SK-N-MC (cell line): ENCODE data around the gene SEPHS2.
"Not testable (repeated sequence)": the region's sequence is repeated elsewhere in the genome, so short reads cannot be mapped to it uniquely, and the experiment has no call there.

ENCODE experiments used
- DNase-seq: peaks from one replicate; pipeline ENCODE4 v3.0.0-alpha.2; 2011; ENCODE audit warnings: low read depth, low spot score
- H3K27ac ChIP-seq: fragments of 200-600 bp; sonication (generic); 2 replicates; pipeline ENCODE4 v1.5.1; 2016; ENCODE audit warnings: mixed run types
- H3K36me3 ChIP-seq: fragments of 200-600 bp; sonication (generic); 2 replicates; pipeline ENCODE4 v1.6.1; 2017; ENCODE audit warnings: antibody characterized with exemption, low read length, mixed read lengths; ENCODE audit not compliant: insufficient read depth
- H3K4me3 ChIP-seq: fragments of 200-600 bp; sonication (generic); 2 replicates; pipeline ENCODE4 v1.5.1; 2016
- H3K9ac ChIP-seq: fragments of 200-600 bp; sonication (generic); 2 replicates; pipeline ENCODE4 v1.8.0; 2017; ENCODE audit warnings: mixed run types, mixed read lengths; ENCODE audit not compliant: insufficient read length
- H3K9me3 ChIP-seq: fragments of 200-600 bp; sonication (generic); 2 replicates; pipeline ENCODE4 v1.6.1; 2017; ENCODE audit warnings: low read depth, mild to moderate bottlenecking, antibody characterized with exemption, low read length, moderate library complexity, mixed read lengths
- EZH2 ChIP-seq: fragments of 200-600 bp; sonication (generic); IDR thresholded peaks from one replicate; pipeline ENCODE4 v1.6.1; 2017; ENCODE audit warnings: antibody characterized with exemption
- FOXP2 ChIP-seq: optimal IDR thresholded peaks from 2 replicates; pipeline ENCODE3; 2011; ENCODE audit warnings: mild to moderate bottlenecking, moderate library complexity; ENCODE audit not compliant: insufficient read depth; ENCODE audit errors: extremely low read length, control extremely low read depth
- POLR2AphosphoS5 ChIP-seq: IDR thresholded peaks from 2 replicates; pipeline ENCODE4 v1.6.1; 2012; ENCODE audit warnings: mild to moderate bottlenecking, low read depth, low read length, borderline replicate concordance

The SEPHS2 gene

DNA sequence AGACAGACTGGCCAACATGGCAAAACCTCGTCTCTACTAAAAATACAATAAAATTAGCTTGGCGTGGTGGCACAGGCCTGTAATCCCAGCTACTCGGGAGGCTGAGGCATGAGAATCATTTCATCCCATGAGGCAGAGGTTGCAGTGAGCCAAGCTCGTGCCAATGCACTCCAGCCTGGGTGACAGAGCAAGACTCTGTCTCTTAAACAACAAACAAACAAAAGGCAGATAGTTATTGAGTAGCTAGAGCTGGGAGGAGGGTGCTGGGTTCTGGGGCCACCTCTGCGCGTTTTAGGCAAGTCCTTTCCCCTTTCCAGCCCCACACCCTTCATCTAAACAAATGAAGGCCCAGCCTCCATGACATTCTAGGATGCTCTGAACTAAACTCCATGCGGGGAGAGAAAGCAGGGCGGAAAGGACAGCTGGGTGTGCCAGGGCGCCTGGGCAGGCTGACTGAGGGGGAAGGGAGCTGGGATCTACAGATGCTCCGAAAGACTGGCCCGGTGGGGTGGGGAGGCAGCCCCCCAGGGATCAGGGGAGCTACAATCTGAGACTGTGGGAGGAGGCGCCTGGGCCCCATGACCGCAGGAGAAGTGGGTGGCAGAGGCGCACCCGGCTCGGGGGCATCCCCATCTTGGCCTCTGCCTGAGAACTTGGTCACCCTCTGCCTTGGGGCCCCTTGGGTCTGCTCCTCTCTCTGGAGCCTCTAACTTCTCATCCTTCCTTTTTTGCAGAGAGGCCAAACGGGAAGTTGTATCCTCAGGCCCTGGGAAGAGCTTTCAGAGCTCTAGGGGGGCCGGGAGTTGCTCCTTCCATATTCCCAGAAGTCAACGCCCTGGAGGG lies 27.8 kb upstream of the SEPHS2 start:
- no peak for DNase-seq
- TF ChIP-seq POLR2AphosphoS5 (no peak), FOXP2 (no peak), EZH2 (no peak)
- Histone ChIP-seq H3K4me3 (no peak overlapping the region), H3K9ac (no peak overlapping the region), H3K9me3 (no peaks in the 10 kb centered on the region), H3K27ac (no peak overlapping the region), H3K36me3 (no peaks in the 10 kb centered on the region)

DNA sequence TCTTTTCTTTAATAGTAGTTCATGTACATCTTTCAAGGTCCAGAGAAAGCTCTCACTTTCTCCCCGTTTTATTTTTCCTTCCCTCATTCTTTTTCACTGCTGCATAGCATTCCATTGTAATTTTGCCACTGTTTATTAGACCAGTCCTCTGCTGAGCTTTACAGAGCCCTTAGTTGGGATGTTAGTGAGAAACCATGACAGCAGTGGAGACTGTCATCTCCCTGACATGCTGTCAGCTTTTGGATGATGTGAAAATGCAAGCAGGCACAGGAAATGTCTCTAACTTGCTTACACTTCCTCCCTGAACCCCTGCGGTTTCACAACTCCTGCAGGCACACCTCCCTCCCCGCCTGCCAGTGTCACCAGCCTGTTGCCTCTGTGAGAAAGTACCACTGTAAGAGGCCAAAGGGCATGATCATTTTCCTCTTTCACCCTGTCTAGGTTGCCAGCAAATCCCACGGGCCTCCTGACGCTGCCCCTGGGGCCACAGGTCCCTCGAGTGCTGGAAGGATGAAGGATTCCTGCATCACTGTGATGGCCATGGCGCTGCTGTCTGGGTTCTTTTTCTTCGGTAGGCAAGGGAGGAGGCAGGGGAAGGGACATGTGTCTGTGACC lies 26.8 kb upstream of the SEPHS2 start, which contains the start of gene ITGAL:
TSS of gene ITGAL (plus strand) at position 415 of the 615 bp plus-strand sequence. CDS start at position 511, 96 bp downstream.
- H3K36me3 ChIP-seq, result no peaks in the 10 kb centered on the region
- H3K27ac ChIP-seq, result no peak within 1 kb of the TSS
- DNase-seq, result no peak
- H3K9me3 ChIP-seq, result no peaks in the 10 kb centered on the region
- TF ChIP-seq EZH2, result no peak
- no peak for TF ChIP-seq POLR2AphosphoS5
- no peak for TF ChIP-seq FOXP2
- no peak within 1 kb of the TSS for H3K4me3 ChIP-seq
- H3K9ac ChIP-seq, result no peak within 1 kb of the TSS

DNA sequence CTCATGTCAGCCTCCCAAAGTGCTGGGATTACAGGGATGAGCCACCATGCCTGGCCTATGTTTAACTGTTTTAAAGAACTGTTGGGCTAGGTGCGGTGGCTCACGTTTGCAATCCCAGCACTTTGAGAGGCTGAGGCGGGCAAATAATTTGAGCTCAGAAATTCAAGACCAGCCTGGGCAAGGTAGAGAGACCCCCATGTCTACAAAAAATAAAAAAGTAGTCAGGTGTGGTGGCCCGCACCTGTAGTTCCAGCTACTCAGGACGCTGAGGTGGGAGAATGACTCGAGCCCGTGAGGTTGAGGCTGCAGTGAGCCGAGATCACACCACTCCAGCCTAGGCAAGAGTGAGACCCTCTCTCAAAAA lies 24.9 kb upstream of the SEPHS2 start:
- no peaks in the 10 kb centered on the region for H3K36me3 ChIP-seq
- TF ChIP-seq EZH2 (no peak), POLR2AphosphoS5 (no peak), FOXP2 (no peak)

DNA sequence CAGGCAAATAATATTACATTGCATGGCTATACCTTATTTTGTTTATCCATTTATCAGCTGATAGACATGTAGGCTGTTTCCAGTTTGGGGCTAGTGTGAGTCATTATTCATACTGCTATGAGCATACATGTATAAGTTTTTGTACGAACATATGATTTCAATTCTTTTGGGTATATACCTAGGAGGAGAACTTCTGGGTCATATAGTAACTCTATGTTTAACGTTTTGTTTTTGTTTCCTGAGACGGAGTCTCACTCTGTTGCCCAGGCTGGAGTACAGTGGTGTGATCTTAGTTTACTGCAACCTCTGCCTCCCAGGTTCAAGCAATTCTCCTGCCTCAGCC lies 24.5 kb upstream of the SEPHS2 start:
- Histone ChIP-seq H3K9me3 (no peaks in the 10 kb centered on the region), H3K9ac (no peak overlapping the region), H3K4me3 (no peak overlapping the region), H3K27ac (no peak overlapping the region), H3K36me3 (no peaks in the 10 kb centered on the region)
- TF ChIP-seq FOXP2 (no peak), POLR2AphosphoS5 (no peak), EZH2 (no peak)
- DNase-seq, result no peak

More for the DNA sequence above, 24.9 kb upstream of the SEPHS2 start:
- H3K4me3 ChIP-seq, result no peak overlapping the region
- H3K9me3 ChIP-seq, result no peaks in the 10 kb centered on the region
- no peak for DNase-seq
- no peak overlapping the region for H3K27ac ChIP-seq
- no peak overlapping the region for H3K9ac ChIP-seq

DNA sequence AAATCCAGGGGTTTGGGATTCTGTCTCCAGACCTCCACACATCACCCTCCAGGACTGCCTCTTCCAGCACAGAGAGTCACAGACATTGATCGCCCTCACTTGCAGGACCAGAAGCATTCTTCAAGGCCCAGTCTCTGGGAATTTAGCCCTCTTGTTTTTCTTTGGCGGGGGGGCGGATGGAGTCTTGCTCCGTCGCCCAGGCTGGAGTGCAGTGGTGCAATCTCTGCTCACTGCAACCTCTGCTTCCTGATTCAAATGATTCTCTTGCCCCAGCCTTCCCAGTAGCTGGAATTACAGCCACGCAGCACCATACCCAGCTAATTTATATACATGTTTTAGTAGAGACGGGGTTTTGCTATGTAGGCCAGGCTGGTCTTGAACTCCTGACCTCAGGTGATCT lies 18.4 kb upstream of the SEPHS2 start:
- no peak for DNase-seq
- no peaks in the 10 kb centered on the region for H3K9me3 ChIP-seq
- no peak overlapping the region for H3K4me3 ChIP-seq
- H3K9ac ChIP-seq, result no peak overlapping the region
- TF ChIP-seq FOXP2, result no peak
- no peak for TF ChIP-seq EZH2
- TF ChIP-seq POLR2AphosphoS5, result no peak
- no peak overlapping the region for H3K27ac ChIP-seq
- no peaks in the 10 kb centered on the region for H3K36me3 ChIP-seq

DNA sequence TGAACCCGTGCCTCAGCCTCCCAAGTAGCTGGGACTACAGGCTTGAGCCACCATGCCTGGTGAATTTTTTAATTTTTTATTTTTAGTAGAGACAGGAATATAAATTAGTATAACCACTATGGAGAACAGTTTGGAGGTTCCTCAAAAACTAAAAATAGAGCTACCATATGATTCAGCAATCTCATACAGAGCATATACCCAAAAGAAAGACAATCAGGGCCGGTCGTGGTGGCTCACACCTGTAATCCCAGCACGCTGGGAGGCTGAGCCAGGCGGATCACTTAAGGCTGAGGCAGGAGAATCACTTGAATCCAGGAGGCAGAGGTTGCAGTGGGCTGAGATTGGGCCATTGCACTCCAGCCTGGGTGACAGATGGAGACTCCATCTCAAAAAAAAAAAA lies 15.8 kb upstream of the SEPHS2 start:
- H3K9me3 ChIP-seq, H3K9ac ChIP-seq, DNase-seq, H3K36me3 ChIP-seq, H3K27ac ChIP-seq, H3K4me3 ChIP-seq: not testable (repeated sequence)

DNA sequence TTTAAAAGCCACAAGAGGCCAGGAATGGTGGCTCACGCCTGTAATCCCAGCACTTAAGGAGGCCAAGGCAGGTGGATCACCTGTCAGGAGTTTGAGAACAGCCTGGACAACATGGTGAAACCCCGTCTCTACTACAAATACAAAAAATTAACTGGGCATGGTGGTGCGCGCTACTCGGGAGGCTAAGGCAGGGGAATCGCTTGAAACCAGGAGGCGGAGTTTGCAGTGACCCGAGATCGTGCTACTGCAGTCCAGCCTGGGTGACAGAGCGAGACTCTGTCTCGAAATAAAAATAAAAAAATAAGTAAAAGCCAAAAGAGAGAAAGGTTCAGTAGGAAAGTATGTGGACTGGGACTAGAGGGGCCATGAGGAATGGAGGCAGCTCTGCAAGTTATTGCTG lies 13.8 kb upstream of the SEPHS2 start:
- no peak overlapping the region for H3K9ac ChIP-seq
- no peak overlapping the region for H3K4me3 ChIP-seq
- no peak overlapping the region for H3K27ac ChIP-seq
- no peaks in the 10 kb centered on the region for H3K36me3 ChIP-seq
- DNase-seq, result no peak
- no peaks in the 10 kb centered on the region for H3K9me3 ChIP-seq
- TF ChIP-seq EZH2 (no peak), FOXP2 (no peak), POLR2AphosphoS5 (no peak)

DNA sequence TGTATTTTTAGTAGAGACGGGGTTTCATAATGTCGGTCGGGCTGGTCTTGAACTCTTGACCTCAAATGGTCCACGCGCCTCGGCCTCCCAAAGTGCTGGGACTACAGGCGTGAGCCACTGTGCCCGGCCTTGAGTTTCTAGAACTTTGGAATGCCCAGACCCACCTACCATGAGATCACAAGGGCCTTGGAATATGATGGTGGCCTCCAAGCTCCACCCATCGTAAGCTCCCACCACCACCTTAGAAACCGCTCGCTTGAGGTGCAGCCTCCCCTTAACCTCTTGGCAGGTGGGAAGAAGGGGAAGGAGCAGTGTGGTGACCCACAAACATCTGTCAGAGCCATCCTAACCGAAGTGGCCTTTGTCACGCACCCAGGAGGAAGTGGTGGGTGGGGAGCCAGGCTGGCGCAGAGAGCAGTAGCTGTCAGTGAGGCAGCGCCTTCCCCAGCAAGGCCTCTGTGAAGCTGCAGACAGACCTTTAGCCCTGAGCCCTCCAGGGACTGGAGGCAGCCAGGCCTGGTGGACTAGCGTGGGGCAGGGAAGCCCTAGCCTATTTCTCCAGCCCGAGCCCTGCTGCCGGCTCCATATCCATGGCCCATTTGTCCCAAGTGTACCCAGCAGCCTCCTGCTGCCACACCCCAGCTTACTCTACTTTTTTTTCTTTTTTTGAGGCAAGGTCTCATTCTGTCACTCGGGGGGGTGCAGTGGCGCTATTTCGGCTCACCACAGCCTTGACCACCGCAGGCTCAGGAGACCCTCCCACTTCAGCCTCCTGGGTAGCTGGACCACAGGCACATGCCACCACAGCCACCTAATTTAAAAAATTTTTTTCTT lies 13.1 kb upstream of the SEPHS2 start:
- DNase-seq, result no peak
- H3K9ac ChIP-seq, result no peak overlapping the region
- H3K9me3 ChIP-seq, result no peaks in the 10 kb centered on the region
- H3K27ac ChIP-seq, result no peak overlapping the region
- H3K36me3 ChIP-seq, result no peaks in the 10 kb centered on the region
- TF ChIP-seq EZH2 (no peak), FOXP2 (no peak), POLR2AphosphoS5 (no peak)
- H3K4me3 ChIP-seq, result no peak overlapping the region
